ENCODE data around the gene POLQ. TPM values are rescaled to one million over a fixed set of nuclear protein-coding genes. Genes with fewer than 3 reads are reported as not detected.
"Not testable (repeated sequence)": the region's sequence is repeated elsewhere in the genome, so short reads cannot be mapped to it uniquely, and the experiment has no call there.

Gene POLQ
- under 1 TPM in 3 of 4 donors, not detected in 1; under 0.01 to 0.30 (median under 0.01) TPM for total RNA-seq

- TF ChIP-seq EP300 (IDR thresholded peaks at IDR 0.05): peak; percentile 23 to 71
- TF ChIP-seq, protein P1, sequence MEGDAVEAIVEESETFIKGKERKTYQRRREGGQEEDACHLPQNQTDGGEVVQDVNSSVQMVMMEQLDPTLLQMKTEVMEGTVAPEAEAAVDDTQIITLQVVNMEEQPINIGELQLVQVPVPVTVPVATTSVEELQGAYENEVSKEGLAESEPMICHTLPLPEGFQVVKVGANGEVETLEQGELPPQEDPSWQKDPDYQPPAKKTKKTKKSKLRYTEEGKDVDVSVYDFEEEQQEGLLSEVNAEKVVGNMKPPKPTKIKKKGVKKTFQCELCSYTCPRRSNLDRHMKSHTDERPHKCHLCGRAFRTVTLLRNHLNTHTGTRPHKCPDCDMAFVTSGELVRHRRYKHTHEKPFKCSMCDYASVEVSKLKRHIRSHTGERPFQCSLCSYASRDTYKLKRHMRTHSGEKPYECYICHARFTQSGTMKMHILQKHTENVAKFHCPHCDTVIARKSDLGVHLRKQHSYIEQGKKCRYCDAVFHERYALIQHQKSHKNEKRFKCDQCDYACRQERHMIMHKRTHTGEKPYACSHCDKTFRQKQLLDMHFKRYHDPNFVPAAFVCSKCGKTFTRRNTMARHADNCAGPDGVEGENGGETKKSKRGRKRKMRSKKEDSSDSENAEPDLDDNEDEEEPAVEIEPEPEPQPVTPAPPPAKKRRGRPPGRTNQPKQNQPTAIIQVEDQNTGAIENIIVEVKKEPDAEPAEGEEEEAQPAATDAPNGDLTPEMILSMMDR (IDR thresholded peaks at IDR 0.05): peak in 1 of 5 experiments; percentile 17
- no peak for TF ChIP-seq POLR2A (IDR thresholded peaks at IDR 0.05)
- H3K4me3 ChIP-seq: peak within 1 kb of the TSS; percentile 42 to 59 (median 56)
- no peaks in the 10 kb centered on the region for H3K27me3 ChIP-seq
- peaks cover 0 to 11% (median 5%) of the 10 kb centered on the region in 4 donors for H3K4me1 ChIP-seq
- peak within 1 kb of the TSS in 3 of 4 donors; percentile 72 to 79 (median 76) for H3K27ac ChIP-seq
- peak; percentile 78 to 83 for DNase-seq (ENCODE audit: low spot score in 2 of 2)
- 1 to 2% methylated on average over 42 of the region's 42 CpGs for WGBS, 2 donors
- H3K9me3 ChIP-seq: no peaks in the 10 kb centered on the region
- H3K36me3 ChIP-seq: no peaks in the 10 kb centered on the region
Observed at GRCh38 chr3:121545574-121546455, at the start of gene POLQ. POLQ (minus strand) TSS chr3:121545988; CDS start chr3:121545877, 111 bp downstream.

DNA sequence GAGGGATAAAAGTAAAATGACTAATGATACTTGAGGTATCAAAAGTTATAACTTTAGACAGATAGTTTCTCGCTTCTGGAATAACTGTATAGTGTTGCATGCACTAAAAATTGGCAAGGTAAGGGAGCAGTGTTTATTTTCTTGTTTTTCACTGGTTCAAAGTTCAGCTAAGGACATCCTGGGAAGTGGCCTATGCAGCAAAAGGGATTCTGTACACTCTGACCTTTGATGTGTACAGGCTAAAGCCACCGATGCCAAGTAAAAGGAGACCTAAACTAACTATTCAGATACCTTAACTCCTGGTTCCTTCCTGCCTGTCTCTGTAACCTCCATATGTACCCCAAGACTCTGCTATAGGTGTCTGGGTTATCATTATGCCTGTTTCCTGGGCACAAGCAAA is 49.1 kb upstream of the POLQ start:
- 74 to 76% methylated on average over 2 of the region's 2 CpGs for WGBS, 2 donors
- Histone ChIP-seq H3K9me3 (no peaks in the 10 kb centered on the region), H3K4me1 (no peaks in the 10 kb centered on the region), H3K4me3 (no peak overlapping the region), H3K27ac (no peak overlapping the region), H3K36me3 (no peaks in the 10 kb centered on the region), H3K27me3 (no peaks in the 10 kb centered on the region)
- no peak for DNase-seq (ENCODE audit: low spot score in 2 of 2)
- TF ChIP-seq, protein P1 (IDR thresholded peaks at IDR 0.05): no peak
- TF ChIP-seq POLR2A (IDR thresholded peaks at IDR 0.05): no peak
- no peak for TF ChIP-seq EP300 (IDR thresholded peaks at IDR 0.05)

GRCh38 chr3:121593806-121594205 is 48.0 kb upstream of the POLQ start:
- not testable (repeated sequence) for H3K36me3 ChIP-seq; H3K4me3 ChIP-seq; H3K27me3 ChIP-seq; H3K27ac ChIP-seq; DNase-seq (ENCODE audit: low spot score in 2 of 2); H3K4me1 ChIP-seq; H3K9me3 ChIP-seq
- WGBS, 2 donors: 84 to 95% methylated on average over 4 of the region's 4 CpGs

GRCh38 chr3:121592856-121593702 is 47.3 kb upstream of the POLQ start, which contains the start of gene FBXO40:
FBXO40 (plus strand) TSS chr3:121593379; CDS start chr3:121620576, 27,197 bp downstream.
- Histone ChIP-seq H3K27me3 (no peaks in the 10 kb centered on the region), H3K4me1 (no peaks in the 10 kb centered on the region), H3K4me3 (no peak within 1 kb of the TSS), H3K36me3 (no peaks in the 10 kb centered on the region), H3K9me3 (no peaks in the 10 kb centered on the region), H3K27ac (no peak within 1 kb of the TSS)
- no peak for DNase-seq (ENCODE audit: low spot score in 2 of 2)
- 43 to 46% methylated on average over 11 of the region's 11 CpGs for WGBS, 2 donors
- TF ChIP-seq, protein P1 (IDR thresholded peaks at IDR 0.05): no peak
- TF ChIP-seq POLR2A (IDR thresholded peaks at IDR 0.05) (no peak), EP300 (IDR thresholded peaks at IDR 0.05) (no peak)

- H3K4me3 ChIP-seq: no peak overlapping the region
- no peaks in the 10 kb centered on the region for H3K9me3 ChIP-seq
- no peaks in the 10 kb centered on the region for H3K27me3 ChIP-seq
- no peak for DNase-seq (ENCODE audit: low spot score in 2 of 2)
- 72 to 82% methylated on average over 1 of the region's 1 CpG for WGBS, 2 donors
- H3K27ac ChIP-seq: no peak overlapping the region
- TF ChIP-seq POLR2A (IDR thresholded peaks at IDR 0.05) (no peak), EP300 (IDR thresholded peaks at IDR 0.05) (no peak)
- TF ChIP-seq, protein P1 (IDR thresholded peaks at IDR 0.05): no peak
- H3K36me3 ChIP-seq: no peaks in the 10 kb centered on the region
- H3K4me1 ChIP-seq: no peaks in the 10 kb centered on the region
Observed at GRCh38 chr3:121584418-121584817, 38.6 kb upstream of the POLQ start.
